Panc1 (cell line): ENCODE data around the gene TPST2.

Source experiments
- TCF7L2 ChIP-seq: IDR thresholded peaks from 2 replicates; pipeline ENCODE4 v1.6.1; 2011; ENCODE audit warnings: mild to moderate bottlenecking, low read depth, low read length, inconsistent platforms
- TF ChIP-seq, protein P1 (sequence below): fragments of 450-650 bp; IDR thresholded peaks from 2 replicates; pipeline ENCODE4 v1.5.1; 2017; ENCODE audit warnings: mild to moderate bottlenecking

GRCh38 chr22:26574001-26574723 lies 15.8 kb downstream of the TPST2 start:
- TF ChIP-seq, protein P1, sequence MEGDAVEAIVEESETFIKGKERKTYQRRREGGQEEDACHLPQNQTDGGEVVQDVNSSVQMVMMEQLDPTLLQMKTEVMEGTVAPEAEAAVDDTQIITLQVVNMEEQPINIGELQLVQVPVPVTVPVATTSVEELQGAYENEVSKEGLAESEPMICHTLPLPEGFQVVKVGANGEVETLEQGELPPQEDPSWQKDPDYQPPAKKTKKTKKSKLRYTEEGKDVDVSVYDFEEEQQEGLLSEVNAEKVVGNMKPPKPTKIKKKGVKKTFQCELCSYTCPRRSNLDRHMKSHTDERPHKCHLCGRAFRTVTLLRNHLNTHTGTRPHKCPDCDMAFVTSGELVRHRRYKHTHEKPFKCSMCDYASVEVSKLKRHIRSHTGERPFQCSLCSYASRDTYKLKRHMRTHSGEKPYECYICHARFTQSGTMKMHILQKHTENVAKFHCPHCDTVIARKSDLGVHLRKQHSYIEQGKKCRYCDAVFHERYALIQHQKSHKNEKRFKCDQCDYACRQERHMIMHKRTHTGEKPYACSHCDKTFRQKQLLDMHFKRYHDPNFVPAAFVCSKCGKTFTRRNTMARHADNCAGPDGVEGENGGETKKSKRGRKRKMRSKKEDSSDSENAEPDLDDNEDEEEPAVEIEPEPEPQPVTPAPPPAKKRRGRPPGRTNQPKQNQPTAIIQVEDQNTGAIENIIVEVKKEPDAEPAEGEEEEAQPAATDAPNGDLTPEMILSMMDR: no peak
- no peak for TF ChIP-seq TCF7L2
